ENCODE measurements around the gene PRICKLE3.

GRCh38 chrX:49175435-49176274 lies 10.5 kb downstream of the PRICKLE3 start:
- TF ChIP-seq, protein P1, sequence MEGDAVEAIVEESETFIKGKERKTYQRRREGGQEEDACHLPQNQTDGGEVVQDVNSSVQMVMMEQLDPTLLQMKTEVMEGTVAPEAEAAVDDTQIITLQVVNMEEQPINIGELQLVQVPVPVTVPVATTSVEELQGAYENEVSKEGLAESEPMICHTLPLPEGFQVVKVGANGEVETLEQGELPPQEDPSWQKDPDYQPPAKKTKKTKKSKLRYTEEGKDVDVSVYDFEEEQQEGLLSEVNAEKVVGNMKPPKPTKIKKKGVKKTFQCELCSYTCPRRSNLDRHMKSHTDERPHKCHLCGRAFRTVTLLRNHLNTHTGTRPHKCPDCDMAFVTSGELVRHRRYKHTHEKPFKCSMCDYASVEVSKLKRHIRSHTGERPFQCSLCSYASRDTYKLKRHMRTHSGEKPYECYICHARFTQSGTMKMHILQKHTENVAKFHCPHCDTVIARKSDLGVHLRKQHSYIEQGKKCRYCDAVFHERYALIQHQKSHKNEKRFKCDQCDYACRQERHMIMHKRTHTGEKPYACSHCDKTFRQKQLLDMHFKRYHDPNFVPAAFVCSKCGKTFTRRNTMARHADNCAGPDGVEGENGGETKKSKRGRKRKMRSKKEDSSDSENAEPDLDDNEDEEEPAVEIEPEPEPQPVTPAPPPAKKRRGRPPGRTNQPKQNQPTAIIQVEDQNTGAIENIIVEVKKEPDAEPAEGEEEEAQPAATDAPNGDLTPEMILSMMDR (IDR thresholded peaks at IDR 0.05): no peak
- TF ChIP-seq EP300 (IDR thresholded peaks at IDR 0.05) (no peak), POLR2A (IDR thresholded peaks at IDR 0.05) (no peak)

All from gastroesophageal sphincter (tissue), 3 donors.